ENCODE data around the gene EIF4EBP2.

Gene EIF4EBP2

GRCh38 chr10:70461397-70462348, 57.7 kb downstream of the EIF4EBP2 start:
- DNase-seq, result peak in 1 of 5 experiments; percentile 36

- no peak for DNase-seq
Measured at GRCh38 chr10:70462349-70462984, 58.5 kb downstream of the EIF4EBP2 start.

GRCh38 chr10:70465278-70465677, 61.3 kb downstream of the EIF4EBP2 start:
- DNase-seq, result no peak

- no peak for DNase-seq
Measured at GRCh38 chr10:70465832-70466231, 61.9 kb downstream of the EIF4EBP2 start.

- no peak for DNase-seq
Measured at GRCh38 chr10:70466951-70467350, 63.0 kb downstream of the EIF4EBP2 start.

GRCh38 chr10:70472799-70473454, 69.0 kb downstream of the EIF4EBP2 start:
- no peak for DNase-seq

GRCh38 chr10:70474780-70475179, 70.8 kb downstream of the EIF4EBP2 start:
- DNase-seq, result no peak

GRCh38 chr10:70475661-70476060, 71.7 kb downstream of the EIF4EBP2 start:
- DNase-seq, result no peak

GRCh38 chr10:70476249-70477035, 72.5 kb downstream of the EIF4EBP2 start:
- DNase-seq, result no peak

GRCh38 chr10:70477661-70478162, 73.8 kb downstream of the EIF4EBP2 start:
- peak; percentile 41 to 84 (median 70) for DNase-seq

Measured in T-helper 2 cell (primary cell).